AG09319 (cell line): ENCODE results near the gene MNT.
"Not testable (repeated sequence)": the region's sequence is repeated elsewhere in the genome, so short reads cannot be mapped to it uniquely, and the experiment has no call there.

ENCODE experiments used
- DNase-seq: peaks from one replicate; pipeline ENCODE4 v3.0.0-alpha.2; 2010; ENCODE audit warnings: low read depth; ENCODE audit errors: extremely low read depth
- TF ChIP-seq, protein P1 (sequence below): IDR thresholded peaks from 2 replicates; pipeline ENCODE4 v1.5.1; 2011; ENCODE audit warnings: low read depth, mild to moderate bottlenecking, inconsistent platforms, low read length, moderate library complexity

Gene MNT, protein sequence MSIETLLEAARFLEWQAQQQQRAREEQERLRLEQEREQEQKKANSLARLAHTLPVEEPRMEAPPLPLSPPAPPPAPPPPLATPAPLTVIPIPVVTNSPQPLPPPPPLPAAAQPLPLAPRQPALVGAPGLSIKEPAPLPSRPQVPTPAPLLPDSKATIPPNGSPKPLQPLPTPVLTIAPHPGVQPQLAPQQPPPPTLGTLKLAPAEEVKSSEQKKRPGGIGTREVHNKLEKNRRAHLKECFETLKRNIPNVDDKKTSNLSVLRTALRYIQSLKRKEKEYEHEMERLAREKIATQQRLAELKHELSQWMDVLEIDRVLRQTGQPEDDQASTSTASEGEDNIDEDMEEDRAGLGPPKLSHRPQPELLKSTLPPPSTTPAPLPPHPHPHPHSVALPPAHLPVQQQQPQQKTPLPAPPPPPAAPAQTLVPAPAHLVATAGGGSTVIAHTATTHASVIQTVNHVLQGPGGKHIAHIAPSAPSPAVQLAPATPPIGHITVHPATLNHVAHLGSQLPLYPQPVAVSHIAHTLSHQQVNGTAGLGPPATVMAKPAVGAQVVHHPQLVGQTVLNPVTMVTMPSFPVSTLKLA

DNA sequence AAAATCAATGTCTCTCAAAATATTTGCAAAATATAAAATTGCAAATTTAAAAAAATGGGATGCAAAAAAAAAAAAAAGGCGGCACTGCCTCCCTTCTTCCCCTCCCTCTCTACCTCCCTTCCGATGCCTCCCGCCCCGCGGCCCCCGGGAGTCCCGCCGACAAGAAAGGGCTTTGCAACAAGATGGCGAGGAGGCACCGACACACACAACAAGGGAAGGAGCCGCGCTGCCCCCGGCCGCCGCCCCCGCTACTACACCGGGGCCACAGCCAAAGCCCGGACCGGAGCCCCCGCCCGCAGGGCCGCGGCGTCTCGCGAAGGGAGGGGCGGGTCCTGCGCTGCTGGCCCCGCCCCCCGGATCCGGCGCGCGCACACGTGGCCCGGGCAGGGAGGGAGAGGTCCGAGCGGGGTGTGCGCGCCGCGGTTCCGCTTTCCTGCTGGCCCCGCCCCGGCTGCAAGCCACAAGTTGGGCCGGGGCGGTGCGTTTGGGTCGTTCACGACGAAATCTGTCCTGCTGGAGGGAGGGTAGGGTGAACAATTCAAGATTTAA, at the start of gene MNT:
MNT (minus strand) TSS at position 184 of the 549 bp plus-strand sequence. CDS start 348 bp downstream, outside the sequence.
- TF ChIP-seq, protein P1, sequence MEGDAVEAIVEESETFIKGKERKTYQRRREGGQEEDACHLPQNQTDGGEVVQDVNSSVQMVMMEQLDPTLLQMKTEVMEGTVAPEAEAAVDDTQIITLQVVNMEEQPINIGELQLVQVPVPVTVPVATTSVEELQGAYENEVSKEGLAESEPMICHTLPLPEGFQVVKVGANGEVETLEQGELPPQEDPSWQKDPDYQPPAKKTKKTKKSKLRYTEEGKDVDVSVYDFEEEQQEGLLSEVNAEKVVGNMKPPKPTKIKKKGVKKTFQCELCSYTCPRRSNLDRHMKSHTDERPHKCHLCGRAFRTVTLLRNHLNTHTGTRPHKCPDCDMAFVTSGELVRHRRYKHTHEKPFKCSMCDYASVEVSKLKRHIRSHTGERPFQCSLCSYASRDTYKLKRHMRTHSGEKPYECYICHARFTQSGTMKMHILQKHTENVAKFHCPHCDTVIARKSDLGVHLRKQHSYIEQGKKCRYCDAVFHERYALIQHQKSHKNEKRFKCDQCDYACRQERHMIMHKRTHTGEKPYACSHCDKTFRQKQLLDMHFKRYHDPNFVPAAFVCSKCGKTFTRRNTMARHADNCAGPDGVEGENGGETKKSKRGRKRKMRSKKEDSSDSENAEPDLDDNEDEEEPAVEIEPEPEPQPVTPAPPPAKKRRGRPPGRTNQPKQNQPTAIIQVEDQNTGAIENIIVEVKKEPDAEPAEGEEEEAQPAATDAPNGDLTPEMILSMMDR, result no peak
- peak; percentile 93 for DNase-seq

DNA sequence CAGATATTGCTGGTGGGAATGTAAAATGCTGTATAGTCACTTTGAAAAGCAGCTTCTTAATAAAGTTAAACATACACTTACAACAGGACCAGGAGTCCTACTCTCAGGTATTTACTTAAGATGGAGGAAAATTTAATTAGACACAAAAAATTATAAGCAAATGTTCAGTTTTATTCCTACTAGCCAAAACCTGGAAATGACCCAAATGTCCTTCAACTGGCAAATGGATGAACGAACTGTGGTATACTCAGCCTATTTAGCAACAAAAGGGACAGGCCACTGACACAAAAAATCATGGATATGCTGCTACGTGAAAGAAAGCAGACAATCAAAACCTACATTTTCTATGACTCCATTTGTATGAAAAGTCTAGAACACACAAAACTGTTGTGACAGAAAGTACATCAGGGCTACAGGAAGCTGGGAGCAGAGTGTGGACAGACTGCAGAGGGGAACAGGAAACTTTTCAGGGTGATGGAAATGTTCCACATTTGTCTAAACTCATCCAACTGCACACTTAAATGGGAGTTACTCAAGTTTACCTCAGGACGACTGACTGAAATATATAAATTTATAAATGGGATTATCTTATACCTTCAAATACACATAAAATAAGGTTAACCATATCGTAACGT, 49.3 kb upstream of the MNT start:
- no peak for DNase-seq
- TF ChIP-seq, protein P1, result no peak

DNA sequence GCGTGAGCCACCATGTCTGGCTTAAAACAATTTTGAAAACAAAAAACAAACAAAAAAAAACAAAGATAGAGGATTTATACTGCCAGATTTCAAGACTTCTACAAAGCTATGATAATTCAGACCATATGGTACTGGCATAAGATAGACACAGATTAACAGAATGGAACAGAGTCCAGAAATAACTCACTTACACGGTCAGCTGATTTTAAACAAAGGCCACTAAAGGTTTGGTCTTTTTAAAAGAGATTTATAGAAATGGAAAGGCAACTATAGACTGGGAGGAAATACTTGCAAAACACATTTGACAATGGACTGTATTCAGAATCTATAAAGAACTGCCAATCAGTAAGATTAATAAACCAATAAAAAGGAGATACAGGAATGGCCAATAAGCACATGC, 48.6 kb upstream of the MNT start:
- no peak for DNase-seq
- TF ChIP-seq, protein P1, result no peak

DNA sequence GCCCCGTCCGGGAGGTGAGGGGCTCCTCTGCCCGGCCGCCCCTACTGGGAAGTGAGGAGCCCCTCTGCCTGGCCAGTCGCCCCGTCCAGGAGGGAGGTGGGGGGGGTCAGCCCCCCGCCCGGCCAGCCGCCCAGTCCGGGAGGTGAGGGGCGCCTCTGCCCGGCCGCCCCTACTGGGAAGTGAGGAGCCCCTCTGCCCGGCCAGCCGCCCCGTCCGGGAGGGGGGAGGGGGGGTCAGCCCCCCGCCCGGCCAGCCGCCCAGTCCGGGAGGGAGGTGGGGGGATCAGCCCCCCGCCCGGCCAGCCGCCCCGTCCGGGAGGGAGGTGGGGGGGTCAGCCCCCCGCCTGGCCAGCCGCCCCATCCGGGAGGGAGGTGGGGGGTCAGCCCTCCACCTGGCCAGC, 46.6 kb upstream of the MNT start:
- DNase-seq, result not testable (repeated sequence)

DNA sequence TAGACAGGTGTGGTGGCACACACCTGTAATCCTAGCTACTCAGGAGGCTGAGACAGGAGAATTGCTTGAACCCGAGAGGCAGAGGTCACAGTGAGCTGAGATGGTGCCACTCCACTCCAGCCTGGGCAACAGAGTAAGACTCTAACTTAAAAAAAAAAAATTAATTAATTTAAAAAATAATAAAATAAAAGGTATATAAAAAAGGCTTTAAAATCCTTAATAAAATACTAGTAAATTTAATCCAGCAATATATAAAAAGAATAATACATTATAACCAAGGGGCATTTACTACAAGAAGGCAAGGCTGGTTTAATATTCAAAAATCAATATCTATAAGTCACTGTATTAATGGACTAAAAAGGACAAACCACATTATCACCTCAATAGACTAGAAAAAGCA, 44.8 kb upstream of the MNT start:
- TF ChIP-seq, protein P1, result no peak
- no peak for DNase-seq

DNA sequence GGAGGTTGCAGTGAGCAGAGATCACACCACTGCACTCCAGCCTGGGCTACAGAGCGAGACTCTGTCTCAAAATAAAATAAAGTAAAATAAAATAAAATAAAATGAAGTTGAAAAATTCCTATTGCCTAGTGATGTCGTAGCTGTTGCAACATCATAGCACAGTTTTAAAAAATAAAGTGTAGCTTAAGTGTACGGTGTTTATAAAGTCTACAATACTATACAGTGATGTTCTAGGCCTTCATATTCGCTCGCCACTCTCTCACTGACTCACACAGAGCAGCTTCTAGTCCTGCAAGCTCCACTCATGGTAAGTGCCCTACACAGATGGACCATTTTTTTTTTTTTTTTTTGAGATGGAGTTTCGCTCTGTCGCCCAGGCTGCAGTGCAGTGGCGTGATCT, 43.5 kb upstream of the MNT start:
- TF ChIP-seq, protein P1, result no peak
- no peak for DNase-seq

DNA sequence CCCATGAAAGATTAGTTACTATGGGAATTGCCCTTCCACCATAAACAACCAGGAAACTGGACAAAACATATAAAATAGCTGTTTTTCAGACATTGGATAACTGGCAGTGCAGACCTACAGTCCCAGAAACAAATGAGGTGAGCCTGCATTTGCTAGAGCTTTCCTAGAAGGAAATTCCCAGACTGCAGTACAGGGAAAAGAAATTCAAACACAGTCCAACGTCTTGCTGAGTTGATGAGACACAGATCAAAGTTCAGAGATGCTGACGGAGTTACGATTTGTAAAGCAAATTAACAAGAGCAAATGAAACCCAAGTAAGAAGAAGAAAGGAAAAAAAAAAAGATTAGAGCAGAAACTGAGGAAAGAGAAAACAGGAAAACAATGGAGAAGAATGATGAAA, 41.3 kb upstream of the MNT start:
- no peak for DNase-seq
- TF ChIP-seq, protein P1, result no peak
